ENCODE data around the gene ODAD3. TPM values are rescaled to one million over a fixed set of nuclear protein-coding genes. Genes with fewer than 3 reads are reported as not detected.
A peak's percentile ranks its signal among the peaks of the same experiment; 100 is the strongest.

Gene ODAD3
- total and polyA plus RNA-seq, 2 of the 13 experiments (the other 11 are each of a cell fraction or from before 2014, with no cell fraction given): 0.04 to 0.08 TPM

DNA sequence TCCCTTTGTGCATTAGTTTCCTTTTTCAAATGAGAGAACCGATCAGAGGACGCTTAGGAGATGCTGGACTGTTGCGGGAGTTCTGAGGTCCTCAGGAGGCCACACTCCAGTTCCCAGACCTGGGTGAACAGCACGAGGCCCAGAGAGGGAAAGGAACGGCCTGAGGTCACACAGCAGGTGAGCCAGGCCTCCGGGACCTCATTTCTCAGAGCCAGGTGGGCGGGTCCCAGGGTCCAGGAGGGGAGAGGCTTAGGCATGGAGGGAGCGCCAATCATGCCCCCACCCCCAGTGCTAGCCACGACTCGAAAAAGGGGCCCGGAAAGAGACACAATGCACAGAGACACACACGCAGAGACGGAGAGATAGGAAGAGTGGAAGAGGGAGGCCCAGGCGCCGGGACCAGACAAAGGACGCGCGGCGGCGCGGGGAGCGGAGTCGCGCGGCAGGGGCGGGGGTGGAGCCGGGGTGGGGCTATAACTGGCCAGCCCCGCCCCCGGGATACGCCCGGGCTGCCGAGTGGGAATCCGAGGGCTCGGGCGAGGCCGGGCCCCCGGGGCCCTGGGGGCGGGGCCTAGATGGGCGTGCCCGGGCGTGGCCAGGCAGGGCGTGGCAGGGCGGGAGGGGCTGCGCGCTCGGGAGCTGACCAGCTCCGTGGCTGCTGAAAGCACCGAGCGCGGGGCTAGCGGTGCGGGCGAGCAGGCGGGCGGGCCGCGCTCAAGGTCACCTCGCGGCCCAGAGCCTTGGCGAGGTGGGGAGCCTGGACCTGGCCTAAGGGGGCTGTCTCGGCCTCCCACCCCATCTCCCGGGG is 44.4 kb upstream of the ODAD3 start (continued):
- TF ChIP-seq, protein P1, sequence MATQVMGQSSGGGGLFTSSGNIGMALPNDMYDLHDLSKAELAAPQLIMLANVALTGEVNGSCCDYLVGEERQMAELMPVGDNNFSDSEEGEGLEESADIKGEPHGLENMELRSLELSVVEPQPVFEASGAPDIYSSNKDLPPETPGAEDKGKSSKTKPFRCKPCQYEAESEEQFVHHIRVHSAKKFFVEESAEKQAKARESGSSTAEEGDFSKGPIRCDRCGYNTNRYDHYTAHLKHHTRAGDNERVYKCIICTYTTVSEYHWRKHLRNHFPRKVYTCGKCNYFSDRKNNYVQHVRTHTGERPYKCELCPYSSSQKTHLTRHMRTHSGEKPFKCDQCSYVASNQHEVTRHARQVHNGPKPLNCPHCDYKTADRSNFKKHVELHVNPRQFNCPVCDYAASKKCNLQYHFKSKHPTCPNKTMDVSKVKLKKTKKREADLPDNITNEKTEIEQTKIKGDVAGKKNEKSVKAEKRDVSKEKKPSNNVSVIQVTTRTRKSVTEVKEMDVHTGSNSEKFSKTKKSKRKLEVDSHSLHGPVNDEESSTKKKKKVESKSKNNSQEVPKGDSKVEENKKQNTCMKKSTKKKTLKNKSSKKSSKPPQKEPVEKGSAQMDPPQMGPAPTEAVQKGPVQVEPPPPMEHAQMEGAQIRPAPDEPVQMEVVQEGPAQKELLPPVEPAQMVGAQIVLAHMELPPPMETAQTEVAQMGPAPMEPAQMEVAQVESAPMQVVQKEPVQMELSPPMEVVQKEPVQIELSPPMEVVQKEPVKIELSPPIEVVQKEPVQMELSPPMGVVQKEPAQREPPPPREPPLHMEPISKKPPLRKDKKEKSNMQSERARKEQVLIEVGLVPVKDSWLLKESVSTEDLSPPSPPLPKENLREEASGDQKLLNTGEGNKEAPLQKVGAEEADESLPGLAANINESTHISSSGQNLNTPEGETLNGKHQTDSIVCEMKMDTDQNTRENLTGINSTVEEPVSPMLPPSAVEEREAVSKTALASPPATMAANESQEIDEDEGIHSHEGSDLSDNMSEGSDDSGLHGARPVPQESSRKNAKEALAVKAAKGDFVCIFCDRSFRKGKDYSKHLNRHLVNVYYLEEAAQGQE (IDR thresholded peaks at IDR 0.05; ENCODE audit: borderline replicate concordance in 1 of 2, low read depth in 1 of 2, low read length in 2 of 2): peak; percentile 87 to 94
- TF ChIP-seq KLF12 (CRISPR knock-in tag; IDR thresholded peaks at IDR 0.05; ENCODE audit: borderline replicate concordance): peak; percentile 99
- TF ChIP-seq USF2 (IDR thresholded peaks at IDR 0.05; ENCODE audit: low read depth, low read length): no peak
- no peak for TF ChIP-seq USF2 (CRISPR knock-in tag; IDR thresholded peaks at IDR 0.05; ENCODE audit: borderline replicate concordance)
- TF ChIP-seq RARA (CRISPR knock-in tag; IDR thresholded peaks at IDR 0.05): 0 out of 2 replicates have a peak, but pooled peaks have one; percentile 9
- no peak for TF ChIP-seq EHMT2 (IDR thresholded peaks at IDR 0.05; ENCODE audit: borderline replicate concordance, low read depth, low read length)
- TF ChIP-seq SALL1 (CRISPR knock-in tag; IDR thresholded peaks at IDR 0.05): peak; percentile 33; the same call in 1 of the 2 replicates
